Astrocyte (in vitro differentiated cells and primary cell): ENCODE data around the gene KLHL26.

ENCODE experiments used
- CTCF ChIP-seq: IDR thresholded peaks from 2 replicates; pipeline ENCODE4 v1.5.1; 2011; ENCODE audit warnings: low read depth, mild to moderate bottlenecking, inconsistent platforms, low read length, moderate library complexity; ENCODE audit not compliant: insufficient read depth
- EZH2 ChIP-seq: IDR thresholded peaks from 2 replicates; pipeline ENCODE4 v1.6.1; 2012; ENCODE audit warnings: mild to moderate bottlenecking, low read length, inconsistent platforms; ENCODE audit not compliant: insufficient read depth

DNA sequence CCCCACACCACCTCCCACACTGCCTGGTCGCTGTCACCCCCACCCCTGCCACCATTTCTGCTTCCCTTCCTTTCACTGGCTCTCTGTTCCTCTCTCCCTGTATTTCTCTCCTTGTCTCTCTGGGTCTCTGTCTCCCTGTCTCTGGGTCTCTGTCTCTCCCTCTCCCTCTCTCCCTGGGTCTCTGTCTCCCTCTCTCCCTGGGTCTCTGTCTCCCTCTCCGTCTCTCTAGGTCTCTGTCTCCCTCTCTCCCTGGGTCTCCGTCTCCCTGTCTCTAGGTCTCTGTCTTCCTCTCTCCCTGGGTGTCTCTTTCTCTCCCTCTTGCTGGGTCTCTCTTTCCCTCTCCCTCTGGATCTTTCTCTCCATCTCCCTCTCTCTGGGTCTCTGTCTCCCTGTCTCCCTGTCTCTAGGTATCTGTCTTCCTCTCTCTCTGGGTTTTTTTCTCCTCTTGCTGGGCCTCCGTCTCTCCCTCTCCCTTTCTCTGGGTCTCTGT lies 21.6 kb downstream of the KLHL26 start:
- TF ChIP-seq CTCF (no peak), EZH2 (no peak)
